ENCODE results near the gene HOXA6. TPM values are rescaled to one million over a fixed set of nuclear protein-coding genes. Genes with fewer than 3 reads are reported as not detected.

HOXA6 gene
- total and polyA plus RNA-seq, 11 donors = not detected

DNA sequence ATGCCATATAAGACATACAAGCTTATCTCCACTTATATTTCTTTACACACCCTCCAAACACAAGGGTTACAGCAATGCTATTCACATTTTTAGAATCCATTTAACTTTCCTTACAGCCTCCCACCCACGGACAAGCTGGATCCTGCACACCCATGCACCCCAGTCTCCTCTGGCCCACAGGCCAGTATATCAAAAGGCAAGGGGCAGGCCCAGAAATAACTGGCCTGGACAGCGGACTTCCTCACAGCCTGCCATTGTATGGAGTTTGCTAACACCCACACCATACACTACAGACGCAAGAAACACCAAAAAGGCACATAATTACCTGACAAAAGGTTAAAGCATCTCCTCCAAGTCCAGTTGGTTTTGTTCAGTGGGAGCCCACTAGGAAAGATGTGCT is 29.0 kb downstream of the HOXA6 start:
- Histone ChIP-seq H3K27ac (peak overlapping the region in 7 of 12 donors; percentile 9 to 93 (median 75)), H3K4me1 (peaks cover 0 to 16% (median 0%) of the 10 kb centered on the region in 12 donors), H3K9me3 (no peaks in the 10 kb centered on the region), H3K4me3 (peak overlapping the region in 8 of 12 donors; percentile 9 to 51 (median 20)), H3K36me3 (no peaks in the 10 kb centered on the region), H3K27me3 (peaks cover 41 to 98% (median 78%) of the 10 kb centered on the region in 9 donors)
- 23 to 29% (median 28%) methylated on average over 3 of the region's 3 CpGs for WGBS, 4 donors
- DNase-seq = no peak
- TF ChIP-seq POLR2A (IDR thresholded peaks at IDR 0.05) = no peak
- TF ChIP-seq, protein P1, sequence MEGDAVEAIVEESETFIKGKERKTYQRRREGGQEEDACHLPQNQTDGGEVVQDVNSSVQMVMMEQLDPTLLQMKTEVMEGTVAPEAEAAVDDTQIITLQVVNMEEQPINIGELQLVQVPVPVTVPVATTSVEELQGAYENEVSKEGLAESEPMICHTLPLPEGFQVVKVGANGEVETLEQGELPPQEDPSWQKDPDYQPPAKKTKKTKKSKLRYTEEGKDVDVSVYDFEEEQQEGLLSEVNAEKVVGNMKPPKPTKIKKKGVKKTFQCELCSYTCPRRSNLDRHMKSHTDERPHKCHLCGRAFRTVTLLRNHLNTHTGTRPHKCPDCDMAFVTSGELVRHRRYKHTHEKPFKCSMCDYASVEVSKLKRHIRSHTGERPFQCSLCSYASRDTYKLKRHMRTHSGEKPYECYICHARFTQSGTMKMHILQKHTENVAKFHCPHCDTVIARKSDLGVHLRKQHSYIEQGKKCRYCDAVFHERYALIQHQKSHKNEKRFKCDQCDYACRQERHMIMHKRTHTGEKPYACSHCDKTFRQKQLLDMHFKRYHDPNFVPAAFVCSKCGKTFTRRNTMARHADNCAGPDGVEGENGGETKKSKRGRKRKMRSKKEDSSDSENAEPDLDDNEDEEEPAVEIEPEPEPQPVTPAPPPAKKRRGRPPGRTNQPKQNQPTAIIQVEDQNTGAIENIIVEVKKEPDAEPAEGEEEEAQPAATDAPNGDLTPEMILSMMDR (IDR thresholded peaks at IDR 0.05) = no peak
- intact Hi-C loops (cut with DNase I) = no loop called here
- no peak for ATAC-seq

DNA sequence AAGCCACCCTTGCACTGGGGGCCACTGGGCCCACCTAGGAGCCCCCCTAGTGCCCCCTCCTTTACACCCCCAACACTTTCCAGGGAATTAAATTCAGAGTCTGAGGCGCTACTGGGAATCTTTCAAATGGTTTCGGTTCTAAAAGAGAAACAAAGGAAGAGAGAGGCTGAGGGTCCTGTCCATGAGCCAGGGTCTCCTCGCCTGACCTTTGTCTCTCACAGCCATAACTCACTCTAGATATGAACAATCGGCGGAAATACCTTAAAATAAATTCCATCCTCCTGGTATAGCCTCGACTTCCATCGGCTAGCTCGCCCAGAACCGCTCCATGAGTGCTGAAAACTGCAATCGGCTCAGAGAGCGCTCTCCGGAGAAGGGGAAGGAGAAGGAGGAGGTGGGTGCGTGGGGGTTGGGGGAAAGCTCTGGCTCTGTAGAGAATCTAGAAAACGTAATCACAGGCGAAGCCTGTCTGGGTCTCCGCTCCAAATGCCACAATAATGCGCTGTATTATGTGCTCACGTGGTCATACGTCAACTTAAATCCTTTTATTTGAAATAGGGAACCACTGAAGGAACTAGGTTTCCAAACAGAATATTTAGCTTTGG is 29.6 kb downstream of the HOXA6 start:
- DNase-seq (no peak), ATAC-seq (peak in 2 of 4 donors; percentile 10 to 54)
- Histone ChIP-seq H3K27ac (peak overlapping the region in 8 of 12 donors; percentile 9 to 93 (median 68)), H3K4me1 (peaks cover 0 to 20% (median 0%) of the 10 kb centered on the region in 12 donors), H3K4me3 (peak overlapping the region in 9 of 12 donors; percentile 9 to 51 (median 23)), H3K9me3 (no peaks in the 10 kb centered on the region), H3K36me3 (no peaks in the 10 kb centered on the region), H3K27me3 (peaks cover 42 to 98% (median 78%) of the 10 kb centered on the region in 9 donors)
- 7 to 13% (median 9%) methylated on average over 19 of the region's 19 CpGs for WGBS, 4 donors
- TF ChIP-seq, protein P1 (IDR thresholded peaks at IDR 0.05) = no peak
- no peak for TF ChIP-seq POLR2A (IDR thresholded peaks at IDR 0.05)
- intact Hi-C loops (cut with DNase I) = no loop called here

- Histone ChIP-seq H3K27me3 (peaks cover 42 to 98% (median 81%) of the 10 kb centered on the region in 9 donors), H3K4me3 (peak overlapping the region in 8 of 12 donors; percentile 9 to 51 (median 23)), H3K4me1 (peaks cover 0 to 20% (median 0%) of the 10 kb centered on the region in 12 donors), H3K27ac (peak overlapping the region in 7 of 12 donors; percentile 14 to 93 (median 75)), H3K9me3 (no peaks in the 10 kb centered on the region), H3K36me3 (no peaks in the 10 kb centered on the region)
- ATAC-seq (no peak), DNase-seq (no peak)
- TF ChIP-seq POLR2A (IDR thresholded peaks at IDR 0.05) = no peak
- TF ChIP-seq, protein P1 (IDR thresholded peaks at IDR 0.05) = no peak
- intact Hi-C loops (cut with DNase I) = no loop called here
- 13 to 20% (median 17%) methylated on average over 12 of the region's 12 CpGs for WGBS, 4 donors
These were observed 30.4 kb downstream of the HOXA6 start for GRCh38 chr7:27116962-27117886.

All from heart left ventricle (tissue), 16 donors.